NCI-H1694 (cell line): Measurements from ENCODE around the gene TNS1.

Source experiments
- DNase-seq: peaks from one replicate; lab custom pipeline; 2025; lab: John Stamatoyannopoulos, UW

Gene TNS1

GRCh38 chr2:217956586-217957457 is 46.0 kb downstream of the TNS1 start:
- no peak for DNase-seq

- DNase-seq: no peak
Measured at GRCh38 chr2:217955881-217956493, 46.8 kb downstream of the TNS1 start.

- DNase-seq: no peak
Measured at GRCh38 chr2:217954971-217955740, 47.6 kb downstream of the TNS1 start.

- no peak for DNase-seq
Measured at GRCh38 chr2:217954469-217954868, 48.3 kb downstream of the TNS1 start.

GRCh38 chr2:217954051-217954450 is 48.7 kb downstream of the TNS1 start:
- DNase-seq: no peak

GRCh38 chr2:217953531-217953932 is 49.3 kb downstream of the TNS1 start:
- no peak for DNase-seq

- DNase-seq: no peak
Measured at GRCh38 chr2:217953011-217953481, 49.7 kb downstream of the TNS1 start.

GRCh38 chr2:217952409-217952808 is 50.4 kb downstream of the TNS1 start:
- DNase-seq: no peak

- no peak for DNase-seq
Measured at GRCh38 chr2:217951521-217952247, 51.1 kb downstream of the TNS1 start.

- no peak for DNase-seq
Measured at GRCh38 chr2:217951091-217951490, 51.7 kb downstream of the TNS1 start.

GRCh38 chr2:217950401-217950871 is 52.4 kb downstream of the TNS1 start:
- no peak for DNase-seq

GRCh38 chr2:217949447-217949846 is 53.3 kb downstream of the TNS1 start:
- DNase-seq: no peak

- DNase-seq: no peak
Measured at GRCh38 chr2:217948897-217949296, 53.9 kb downstream of the TNS1 start.

GRCh38 chr2:217948351-217948791 is 54.4 kb downstream of the TNS1 start:
- no peak for DNase-seq

- no peak for DNase-seq
Measured at GRCh38 chr2:217947383-217948350, 55.1 kb downstream of the TNS1 start.

GRCh38 chr2:217946051-217946450 is 56.7 kb downstream of the TNS1 start:
- no peak for DNase-seq

GRCh38 chr2:217945530-217945929 is 57.3 kb downstream of the TNS1 start:
- DNase-seq: no peak

- DNase-seq: no peak
Measured at GRCh38 chr2:217944923-217945322, 57.9 kb downstream of the TNS1 start.

GRCh38 chr2:217944366-217944765 is 58.4 kb downstream of the TNS1 start:
- DNase-seq: no peak
